ENCODE results near the gene CTNND1. TPM values are rescaled to one million over a fixed set of nuclear protein-coding genes. Genes with fewer than 3 reads are reported as not detected.
A peak's percentile ranks its signal among the peaks of the same experiment; 100 is the strongest.

Gene CTNND1
- total and polyA plus RNA-seq, 7 donors: 66.0 to 132 (median 97.7) TPM

DNA sequence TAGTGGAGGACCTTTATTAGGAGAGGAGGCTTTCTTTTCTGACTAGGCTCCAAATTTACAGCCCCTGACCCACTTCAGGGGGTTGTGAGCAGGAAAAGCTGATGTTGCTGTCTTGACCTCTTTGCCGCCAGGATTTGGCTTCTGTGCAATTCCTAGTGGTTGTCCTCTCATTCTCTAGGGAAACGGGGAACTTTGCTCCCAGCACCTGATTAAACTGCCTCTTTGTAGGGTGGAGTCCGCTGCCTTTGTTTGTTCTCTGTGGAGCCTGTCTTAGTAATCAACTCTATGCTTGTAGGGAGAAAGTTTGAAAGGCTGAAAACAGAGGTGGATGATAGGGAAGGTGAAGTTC is 16.3 kb downstream of the CTNND1 start:
- peak overlapping the region in 3 of 4 donors; percentile 3 to 21 (median 15) for H3K4me3 ChIP-seq
- H3K27ac ChIP-seq: peak overlapping the region; percentile 72 to 86 (median 82)
- TF ChIP-seq POLR2A (IDR thresholded peaks at IDR 0.05): no peak
- TF ChIP-seq, protein P1, sequence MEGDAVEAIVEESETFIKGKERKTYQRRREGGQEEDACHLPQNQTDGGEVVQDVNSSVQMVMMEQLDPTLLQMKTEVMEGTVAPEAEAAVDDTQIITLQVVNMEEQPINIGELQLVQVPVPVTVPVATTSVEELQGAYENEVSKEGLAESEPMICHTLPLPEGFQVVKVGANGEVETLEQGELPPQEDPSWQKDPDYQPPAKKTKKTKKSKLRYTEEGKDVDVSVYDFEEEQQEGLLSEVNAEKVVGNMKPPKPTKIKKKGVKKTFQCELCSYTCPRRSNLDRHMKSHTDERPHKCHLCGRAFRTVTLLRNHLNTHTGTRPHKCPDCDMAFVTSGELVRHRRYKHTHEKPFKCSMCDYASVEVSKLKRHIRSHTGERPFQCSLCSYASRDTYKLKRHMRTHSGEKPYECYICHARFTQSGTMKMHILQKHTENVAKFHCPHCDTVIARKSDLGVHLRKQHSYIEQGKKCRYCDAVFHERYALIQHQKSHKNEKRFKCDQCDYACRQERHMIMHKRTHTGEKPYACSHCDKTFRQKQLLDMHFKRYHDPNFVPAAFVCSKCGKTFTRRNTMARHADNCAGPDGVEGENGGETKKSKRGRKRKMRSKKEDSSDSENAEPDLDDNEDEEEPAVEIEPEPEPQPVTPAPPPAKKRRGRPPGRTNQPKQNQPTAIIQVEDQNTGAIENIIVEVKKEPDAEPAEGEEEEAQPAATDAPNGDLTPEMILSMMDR (IDR thresholded peaks at IDR 0.05): no peak
- TF ChIP-seq EP300 (IDR thresholded peaks at IDR 0.05): no peak
- no peak for TF ChIP-seq POLR2AphosphoS5 (IDR thresholded peaks at IDR 0.05)
- peaks cover 0 to 98% (median 96%) of the 10 kb centered on the region in 4 donors for H3K4me1 ChIP-seq
- DNase-seq: no peak
- no peaks in the 10 kb centered on the region for H3K36me3 ChIP-seq
- H3K27me3 ChIP-seq: no peaks in the 10 kb centered on the region
- no peaks in the 10 kb centered on the region for H3K9me3 ChIP-seq
- WGBS, 2 donors: 9 to 41% methylated on average over 3 of the region's 3 CpGs
- intact Hi-C loops (cut with DNase I): loop anchor here (2.0 kb wide), 1 partner anchor 15 kb away; no protein-coding TSS in a partner anchor

DNA sequence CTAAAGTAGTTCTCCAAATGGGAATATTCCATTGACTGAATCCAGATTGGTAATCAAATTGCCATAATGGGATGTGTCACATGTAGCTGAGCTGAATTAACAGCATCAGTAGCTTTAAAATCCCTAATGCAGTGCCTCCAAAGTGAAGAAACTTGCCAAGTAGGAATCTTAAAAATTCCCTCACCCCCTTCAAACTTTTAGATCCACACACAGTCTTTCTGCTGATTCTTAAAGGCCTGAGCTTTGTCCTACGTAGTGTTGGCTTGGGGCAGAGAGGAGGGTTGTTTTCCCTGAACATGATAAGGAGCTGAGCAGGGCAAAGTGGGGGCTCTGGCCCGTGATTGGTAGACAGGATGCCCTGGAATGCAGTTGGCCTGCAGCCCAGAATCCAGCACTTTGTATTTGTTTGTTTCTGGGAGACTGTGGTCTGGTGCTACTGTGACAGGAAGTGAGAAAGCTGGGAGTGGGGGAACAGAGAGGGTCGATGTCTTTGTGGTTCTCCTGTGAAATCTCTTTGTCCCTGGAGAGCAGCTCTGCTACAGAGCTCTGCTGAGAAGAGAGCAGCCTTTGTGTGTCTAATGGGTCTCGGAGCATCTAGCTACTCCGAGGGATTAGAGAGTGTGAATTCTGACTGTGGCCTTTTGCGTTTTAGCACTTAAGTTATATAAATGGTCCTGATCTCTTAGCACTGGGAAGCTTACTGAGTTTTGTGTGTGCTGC is 16.9 kb downstream of the CTNND1 start:
- H3K27me3 ChIP-seq: no peaks in the 10 kb centered on the region
- H3K27ac ChIP-seq: peak overlapping the region; percentile 72 to 86 (median 82)
- H3K36me3 ChIP-seq: no peaks in the 10 kb centered on the region
- TF ChIP-seq, protein P1 (IDR thresholded peaks at IDR 0.05): no peak
- TF ChIP-seq POLR2AphosphoS5 (IDR thresholded peaks at IDR 0.05): peak; percentile 20 to 66 (median 56)
- no peak for TF ChIP-seq POLR2A (IDR thresholded peaks at IDR 0.05)
- no peak for TF ChIP-seq EP300 (IDR thresholded peaks at IDR 0.05)
- peaks cover 0 to 99% (median 93%) of the 10 kb centered on the region in 4 donors for H3K4me1 ChIP-seq
- intact Hi-C loops (cut with DNase I): loop anchor here (2.0 kb wide), 1 partner anchor 16 kb away; no protein-coding TSS in a partner anchor
- peak overlapping the region in 3 of 4 donors; percentile 3 to 21 (median 15) for H3K4me3 ChIP-seq
- peak; percentile 94 for DNase-seq
- H3K9me3 ChIP-seq: no peaks in the 10 kb centered on the region
- WGBS, 2 donors: 5 to 28% methylated on average over 6 of the region's 6 CpGs

DNA sequence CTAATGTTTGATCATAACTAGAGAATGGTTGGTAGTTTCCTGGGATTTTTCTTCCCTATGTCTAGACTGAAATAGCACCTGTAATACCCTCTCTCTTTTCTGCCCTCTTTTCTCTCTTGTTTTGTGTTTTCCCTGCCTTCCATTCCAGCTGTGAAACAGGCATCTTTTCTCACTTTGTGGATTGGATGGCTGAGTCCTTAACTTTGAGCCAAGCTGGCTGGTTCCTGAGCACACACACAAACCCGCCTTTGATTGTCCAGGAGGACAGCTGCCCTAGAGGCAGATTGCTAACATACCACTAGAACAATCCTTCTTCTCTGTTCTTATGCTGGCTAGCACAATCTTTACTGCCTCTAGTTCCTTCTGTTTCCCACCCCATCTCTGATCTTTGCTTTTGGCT is 17.7 kb downstream of the CTNND1 start:
- H3K4me1 ChIP-seq: peaks cover 0 to 99% (median 91%) of the 10 kb centered on the region in 4 donors
- no peak for DNase-seq
- H3K36me3 ChIP-seq: no peaks in the 10 kb centered on the region
- H3K9me3 ChIP-seq: no peaks in the 10 kb centered on the region
- H3K4me3 ChIP-seq: peak overlapping the region in 1 of 4 donors; percentile 21
- 8 to 47% methylated on average over 1 of the region's 1 CpG for WGBS, 2 donors
- H3K27me3 ChIP-seq: no peaks in the 10 kb centered on the region
- peak overlapping the region; percentile 72 to 86 (median 82) for H3K27ac ChIP-seq
- TF ChIP-seq POLR2AphosphoS5 (IDR thresholded peaks at IDR 0.05) (peak in 2 of 4 donors; percentile 27 to 29), EP300 (IDR thresholded peaks at IDR 0.05) (no peak)
- intact Hi-C loops (cut with DNase I): loop anchor here (2.0 kb wide), 1 partner anchor 16 kb away; no protein-coding TSS in a partner anchor

DNA sequence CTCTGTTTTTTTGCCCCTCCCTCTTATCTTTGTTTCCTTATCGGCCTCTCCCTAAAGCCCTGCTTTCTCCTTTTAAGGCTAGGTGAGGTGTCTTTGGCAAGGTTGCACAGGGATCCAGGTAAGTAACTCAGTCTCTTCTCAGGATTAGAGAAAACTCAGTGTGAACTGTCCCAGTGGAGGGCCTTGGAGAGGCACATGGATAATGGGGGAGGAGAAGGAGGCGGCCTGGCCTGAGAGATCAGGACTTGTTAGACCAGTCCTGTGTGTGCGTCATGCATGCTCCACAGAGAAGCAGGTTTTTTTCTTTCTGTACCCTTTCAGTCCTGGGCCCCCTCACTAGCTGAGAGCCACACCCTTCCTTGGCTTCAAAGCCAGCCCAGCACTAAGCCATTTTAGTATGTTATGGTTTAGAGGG is 19.9 kb downstream of the CTNND1 start:
- no peak overlapping the region for H3K4me3 ChIP-seq
- intact Hi-C loops (cut with DNase I): no loop called here
- no peaks in the 10 kb centered on the region for H3K27me3 ChIP-seq
- no peaks in the 10 kb centered on the region for H3K36me3 ChIP-seq
- peaks cover 0 to 98% (median 88%) of the 10 kb centered on the region in 4 donors for H3K4me1 ChIP-seq
- peak overlapping the region; percentile 72 to 86 (median 82) for H3K27ac ChIP-seq
- TF ChIP-seq POLR2A (IDR thresholded peaks at IDR 0.05): no peak
- no peak for TF ChIP-seq POLR2AphosphoS5 (IDR thresholded peaks at IDR 0.05)
- TF ChIP-seq, protein P1 (IDR thresholded peaks at IDR 0.05): no peak
- TF ChIP-seq EP300 (IDR thresholded peaks at IDR 0.05): no peak
- WGBS, 2 donors: 14 to 61% methylated on average over 3 of the region's 3 CpGs
- DNase-seq: no peak
- H3K9me3 ChIP-seq: no peaks in the 10 kb centered on the region

DNA sequence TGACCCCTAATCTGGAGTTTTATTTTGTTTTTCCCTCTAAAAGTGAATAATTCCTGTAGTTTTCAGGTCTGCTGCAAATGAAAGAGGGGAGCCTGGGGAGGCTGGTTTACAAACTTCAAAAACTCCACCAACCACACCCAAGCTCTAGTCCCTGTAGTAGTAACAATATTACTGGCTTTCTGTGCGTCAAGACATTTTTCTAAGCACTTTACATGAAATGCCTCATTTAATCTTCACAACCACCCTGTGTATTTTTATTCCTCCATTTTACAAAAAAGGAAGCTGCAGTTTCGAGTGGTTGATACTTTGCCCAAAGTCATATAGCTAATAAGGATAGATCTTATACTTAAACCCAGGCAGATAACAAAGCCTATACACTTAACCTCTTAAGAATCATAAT is 23.5 kb downstream of the CTNND1 start:
- TF ChIP-seq POLR2AphosphoS5 (IDR thresholded peaks at IDR 0.05) (no peak), EP300 (IDR thresholded peaks at IDR 0.05) (no peak), POLR2A (IDR thresholded peaks at IDR 0.05) (no peak)
- TF ChIP-seq, protein P1 (IDR thresholded peaks at IDR 0.05): no peak
- peak overlapping the region in 1 of 4 donors; percentile 1 for H3K27ac ChIP-seq
- H3K4me1 ChIP-seq: peaks cover 0 to 99% (median 82%) of the 10 kb centered on the region in 4 donors
- H3K36me3 ChIP-seq: no peaks in the 10 kb centered on the region
- no peaks in the 10 kb centered on the region for H3K9me3 ChIP-seq
- 44 to 55% methylated on average over 2 of the region's 2 CpGs for WGBS, 2 donors
- no peaks in the 10 kb centered on the region for H3K27me3 ChIP-seq
- no peak overlapping the region for H3K4me3 ChIP-seq
- intact Hi-C loops (cut with DNase I): no loop called here
- no peak for DNase-seq

All from sigmoid colon (tissue), 7 donors.